NCI-H1092 treated with DMSO at 0.1 percent for 48 hours (cell line): ENCODE measurements around the gene TRMT2A.
"Not testable (repeated sequence)": the region's sequence is repeated elsewhere in the genome, so short reads cannot be mapped to it uniquely, and the experiment has no call there.

Source experiments
- DNase-seq: peaks from one replicate; lab custom pipeline; 2025; lab: John Stamatoyannopoulos, UW

Gene TRMT2A

DNA sequence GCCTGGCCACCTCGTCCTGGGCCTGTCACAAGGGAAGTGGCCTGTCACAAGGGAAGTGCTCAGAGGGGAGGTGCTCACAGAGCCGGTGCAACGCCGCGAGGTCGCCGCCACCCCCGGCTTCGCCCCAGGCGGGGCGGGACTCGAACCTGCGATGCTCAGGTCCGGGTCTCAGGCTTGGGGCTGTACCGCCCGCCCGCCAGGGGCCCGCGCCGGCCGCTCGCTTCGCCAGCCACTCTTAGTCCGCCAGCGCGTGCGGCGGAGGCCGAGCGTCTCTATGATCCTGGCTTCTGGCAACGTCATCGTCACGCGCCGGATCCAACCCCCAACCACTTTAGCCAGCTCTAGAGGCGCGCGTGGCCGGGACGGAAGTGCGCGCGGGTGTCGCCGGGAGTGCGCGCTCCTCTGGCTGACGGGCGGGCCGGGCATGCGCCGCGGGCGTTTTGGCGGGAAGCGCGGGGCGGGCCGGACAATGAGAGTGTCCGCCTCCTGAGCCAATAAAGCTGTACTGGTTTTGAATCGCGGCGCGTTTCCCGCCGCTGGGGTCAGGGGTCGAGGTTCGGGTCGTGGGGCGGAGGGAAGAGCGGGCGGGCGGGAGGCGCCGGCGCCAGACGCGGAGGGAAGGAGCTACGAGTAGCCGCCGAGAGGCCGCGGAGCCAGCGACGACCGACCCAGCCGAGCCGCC lies at the start of gene TRMT2A:
TRMT2A (minus strand) TSS at position 276 of the 682 bp plus-strand sequence. CDS start 320 bp downstream, outside the sequence.
- peak; percentile 98 for DNase-seq

DNA sequence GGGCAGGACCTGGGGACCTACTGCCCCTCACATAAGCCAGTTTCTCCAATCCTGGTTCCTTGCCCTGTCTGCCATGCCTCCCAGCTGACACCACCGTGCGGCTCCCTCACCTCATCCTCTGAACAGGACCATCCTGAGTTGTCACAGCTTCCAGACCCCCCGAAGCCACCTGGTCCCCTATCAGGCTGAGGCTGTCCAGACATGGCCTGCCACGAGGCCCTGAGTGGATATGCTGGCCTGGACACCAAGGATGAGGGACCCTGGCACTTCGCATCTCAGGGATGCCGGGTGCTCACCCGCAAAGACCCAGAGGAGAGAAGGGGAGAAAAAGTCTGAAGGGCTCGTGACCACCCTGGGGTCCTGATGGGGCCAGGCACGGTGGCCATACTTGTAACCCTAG lies 49.7 kb upstream of the TRMT2A start:
- DNase-seq: no peak

GRCh38 chr22:20165913-20166312 lies 48.9 kb upstream of the TRMT2A start:
- no peak for DNase-seq

DNA sequence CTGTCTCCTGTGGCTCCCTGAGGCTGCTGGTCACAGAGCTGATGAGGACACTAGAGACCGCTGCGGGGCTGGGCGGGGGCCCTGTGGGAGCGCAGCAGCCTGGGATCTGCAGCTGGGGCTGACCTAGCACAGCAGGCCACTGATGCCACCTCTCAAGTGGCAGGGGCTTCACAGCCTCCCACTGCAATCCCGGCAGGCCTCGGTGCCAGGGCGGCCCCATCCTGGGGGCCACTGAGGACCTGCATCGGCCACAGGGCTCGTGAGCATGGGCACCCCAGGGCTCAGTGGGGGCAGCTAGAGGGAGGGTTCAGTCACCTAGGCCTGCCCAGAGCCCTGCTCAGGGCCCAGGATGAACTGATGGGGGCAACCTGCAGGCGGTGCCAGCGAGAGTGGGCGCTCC lies 48.4 kb upstream of the TRMT2A start:
- DNase-seq: no peak

GRCh38 chr22:20164863-20165262 lies 47.8 kb upstream of the TRMT2A start:
- no peak for DNase-seq

GRCh38 chr22:20160041-20160440 lies 43.0 kb upstream of the TRMT2A start:
- no peak for DNase-seq

- DNase-seq: not testable (repeated sequence)
Measured at GRCh38 chr22:20159531-20159930, 42.5 kb upstream of the TRMT2A start.

DNA sequence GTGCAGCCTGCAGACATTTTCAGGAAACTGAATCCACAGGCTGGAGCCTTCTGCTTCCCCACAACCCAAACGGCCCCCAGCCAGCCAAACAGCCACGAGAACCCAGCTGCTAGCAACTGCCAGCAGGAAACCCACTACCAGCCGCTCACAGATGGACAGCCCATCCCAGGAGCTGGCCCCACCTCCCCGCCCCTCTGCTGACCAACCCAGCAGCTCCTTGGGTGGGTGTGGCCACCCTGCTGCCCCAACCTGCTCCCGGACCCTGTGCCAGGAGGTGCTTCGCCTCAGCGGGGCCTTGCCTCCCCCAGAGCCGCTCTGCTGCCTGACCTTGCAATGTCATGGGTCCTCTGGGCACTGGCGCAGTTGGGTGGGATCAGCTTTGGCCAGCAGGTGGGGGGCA lies 42.0 kb upstream of the TRMT2A start:
- no peak for DNase-seq

GRCh38 chr22:20158391-20159036 lies 41.5 kb upstream of the TRMT2A start:
- no peak for DNase-seq

GRCh38 chr22:20157430-20158183 lies 40.6 kb upstream of the TRMT2A start:
- DNase-seq: no peak

DNA sequence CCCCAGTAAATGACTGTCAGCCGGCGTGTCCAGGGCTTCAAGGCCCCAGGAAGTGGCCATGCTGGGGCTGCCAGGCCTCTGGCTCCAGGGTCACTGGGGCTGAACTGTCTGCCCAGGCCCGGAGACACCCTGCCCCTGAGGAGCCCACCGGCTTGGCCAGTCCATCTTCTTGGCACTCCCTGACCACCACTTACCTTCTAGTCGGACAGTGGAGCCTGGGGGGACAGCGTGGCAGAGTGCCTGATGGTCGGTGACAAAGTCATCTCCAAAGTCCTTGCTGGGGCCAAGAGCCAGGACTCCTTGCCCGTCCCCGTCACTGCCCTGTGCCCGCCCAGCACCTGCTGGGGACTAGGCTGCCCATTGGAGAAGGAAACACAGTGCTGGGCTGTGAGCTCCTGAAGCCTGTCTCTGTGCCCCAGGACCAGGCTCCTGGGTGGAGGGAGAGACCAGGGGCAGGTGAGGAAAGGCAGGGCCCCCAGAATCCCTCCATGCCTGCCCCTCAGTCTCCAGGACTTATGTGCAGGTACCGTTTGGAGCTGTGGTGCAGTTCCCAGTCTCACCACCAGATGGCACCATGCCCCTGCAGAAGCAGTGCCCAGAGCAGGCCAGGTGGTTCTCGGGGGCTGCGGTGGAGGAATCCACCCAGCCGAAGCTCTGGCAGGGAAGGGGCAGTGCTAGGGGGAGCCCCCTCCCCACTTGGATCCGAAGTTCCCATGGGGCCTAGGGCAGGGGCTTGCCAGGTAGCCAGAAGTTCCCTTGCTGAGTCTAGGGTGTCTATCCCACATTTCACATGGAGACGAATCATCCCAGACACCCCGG lies 39.8 kb upstream of the TRMT2A start:
- peak; percentile 63 for DNase-seq

DNA sequence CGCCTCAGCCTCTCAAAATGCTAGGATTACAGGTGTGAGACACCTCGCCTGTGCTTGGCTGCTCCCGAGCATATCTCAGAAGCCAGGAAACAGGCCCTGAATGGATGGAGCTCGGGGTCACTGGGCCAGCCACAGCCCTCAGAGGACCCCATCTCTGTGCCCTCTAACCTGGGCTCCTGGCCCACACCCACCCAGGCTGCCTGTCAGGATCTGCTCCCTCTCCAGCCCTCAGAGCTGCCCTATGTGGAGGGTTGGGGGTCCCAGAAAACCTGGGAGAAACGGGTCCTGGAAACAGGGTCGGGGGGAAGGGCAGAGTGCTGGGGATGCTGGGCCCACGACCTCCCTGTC lies 39.0 kb upstream of the TRMT2A start:
- no peak for DNase-seq

GRCh38 chr22:20155330-20156041 lies 38.5 kb upstream of the TRMT2A start:
- DNase-seq: peak; percentile 91

- DNase-seq: no peak
Measured at GRCh38 chr22:20154602-20155187, 37.7 kb upstream of the TRMT2A start.

DNA sequence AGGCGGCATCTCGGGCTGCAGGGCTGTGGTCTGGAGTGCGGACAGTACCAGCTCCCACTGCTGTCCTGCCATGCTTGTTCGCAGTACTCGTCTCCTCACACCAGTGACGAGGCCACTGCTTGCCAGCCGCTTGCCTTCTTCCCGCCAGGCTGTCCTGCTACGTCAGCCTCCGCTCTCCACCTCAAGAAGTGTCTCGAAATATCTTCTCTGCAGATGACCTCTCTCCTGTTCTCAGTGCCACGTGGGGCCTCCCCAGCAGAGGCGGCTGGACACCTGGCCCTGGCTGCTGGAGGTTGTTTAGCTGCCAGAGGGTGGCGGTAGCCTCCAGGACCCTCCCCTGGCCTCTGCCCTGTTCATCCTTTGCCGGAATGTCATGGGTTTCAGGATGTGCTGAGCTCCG lies 36.9 kb upstream of the TRMT2A start:
- DNase-seq: no peak

GRCh38 chr22:20152464-20152890 lies 35.5 kb upstream of the TRMT2A start:
- DNase-seq: no peak

DNA sequence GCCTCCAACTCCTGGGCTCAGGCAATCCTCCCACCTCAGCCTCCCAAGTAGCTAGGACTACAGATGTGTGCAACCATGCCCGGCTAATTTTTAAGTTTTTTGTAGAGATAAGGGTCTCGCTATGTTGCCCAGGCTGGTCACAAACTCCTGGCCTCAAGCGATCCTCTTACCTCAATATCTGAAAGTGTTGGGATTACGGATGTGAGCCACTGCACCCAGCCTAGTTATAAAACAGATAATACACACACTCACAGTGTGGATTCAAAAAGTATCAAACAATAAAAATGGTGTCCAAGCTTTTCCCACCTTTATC lies 34.2 kb upstream of the TRMT2A start:
- no peak for DNase-seq

DNA sequence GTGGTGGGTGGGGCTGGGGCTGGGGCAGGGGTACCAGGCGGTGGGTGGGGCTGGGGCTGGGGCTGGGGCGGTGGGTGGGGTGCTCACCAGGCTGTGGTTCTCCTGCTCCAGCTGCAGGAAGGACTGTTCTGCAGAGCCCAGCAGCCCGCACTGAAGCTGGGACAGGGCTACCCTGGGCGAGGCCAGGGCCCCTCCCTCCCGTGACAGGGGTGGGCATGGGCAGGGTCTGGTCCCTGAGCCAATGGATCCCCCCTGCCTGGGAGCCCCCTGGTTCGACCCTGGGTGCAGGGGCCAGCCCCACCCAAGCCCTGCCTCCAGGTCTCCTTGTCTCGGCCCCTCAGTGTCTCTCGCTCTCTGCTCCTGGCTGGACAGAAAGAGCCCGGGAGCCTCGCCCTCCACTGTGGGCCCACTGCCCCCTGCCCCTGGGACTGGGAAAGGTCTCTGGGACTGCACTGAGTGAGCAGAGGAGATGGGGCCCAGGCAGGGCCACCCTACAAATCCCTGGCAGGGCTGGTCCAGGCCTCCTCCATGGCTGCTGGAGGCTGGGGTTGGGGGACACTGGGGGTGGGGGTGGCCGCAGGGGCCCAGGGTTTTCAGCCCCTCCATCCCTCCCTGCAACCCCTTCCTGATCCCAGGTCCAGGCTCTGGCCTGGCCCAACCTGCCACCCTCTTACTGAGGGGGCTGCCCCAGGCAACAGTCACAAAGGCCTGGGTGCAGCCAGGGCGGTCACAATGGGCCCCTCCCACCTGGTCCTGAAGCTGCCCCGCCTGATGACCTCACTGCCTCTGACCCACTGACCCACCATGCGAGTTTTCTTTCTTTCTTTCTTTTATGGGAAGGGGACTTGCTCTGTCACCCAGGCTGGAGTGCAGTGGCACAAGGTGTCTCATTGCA lies 33.6 kb upstream of the TRMT2A start, which contains the start of gene CCDC188:
CCDC188 (minus strand) TSS at position 675 of the 895 bp plus-strand sequence; CDS start at position 606, 69 bp downstream.
- no peak for DNase-seq

DNA sequence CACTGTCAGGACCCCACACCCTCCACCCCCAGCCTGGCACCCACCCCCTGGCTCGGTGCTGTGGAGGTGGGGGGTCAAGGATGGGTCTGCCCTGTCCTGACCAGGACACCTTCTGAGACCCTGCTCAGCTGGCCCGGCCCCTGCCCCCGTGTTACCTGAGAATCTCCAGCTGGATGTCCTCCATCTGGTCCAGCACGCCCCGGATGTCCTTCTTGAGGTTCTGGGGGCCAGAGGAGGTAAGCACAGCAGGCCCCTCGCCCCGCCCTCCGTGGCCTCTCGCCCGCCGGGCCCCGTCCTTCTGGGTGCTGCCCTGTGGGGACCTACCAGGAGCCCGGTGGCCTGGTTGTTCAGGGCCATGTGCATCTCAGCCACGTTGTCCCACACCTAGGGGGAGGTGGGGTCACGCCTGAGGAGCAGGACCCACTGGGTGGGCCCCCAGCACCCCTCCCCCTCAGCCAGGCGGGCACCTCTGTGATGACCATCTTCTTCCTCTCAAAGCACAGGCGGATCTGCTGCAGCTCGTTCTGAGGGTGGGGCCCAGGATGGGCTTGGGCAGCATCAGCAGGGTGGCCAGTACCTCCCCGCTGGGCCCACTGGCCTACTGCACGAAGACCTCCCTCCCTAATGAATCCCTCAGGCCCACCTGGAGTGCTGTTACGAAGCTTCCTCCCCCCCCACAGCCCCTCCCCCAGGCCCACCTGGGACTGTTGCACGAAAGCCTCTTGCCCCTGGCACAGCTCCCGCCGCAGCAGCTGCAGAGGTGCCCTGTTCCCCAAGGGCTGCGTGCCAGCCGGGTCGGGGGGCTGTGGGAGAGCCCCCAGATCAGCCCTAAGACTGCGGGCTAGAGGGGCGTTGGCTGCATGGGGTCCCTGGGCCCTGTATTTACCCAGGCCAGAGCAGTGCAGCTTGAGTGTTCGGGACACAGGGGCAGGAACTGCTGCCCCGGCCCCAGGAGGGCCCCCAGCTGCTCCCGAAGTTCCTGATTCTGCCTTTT lies 32.5 kb upstream of the TRMT2A start:
- DNase-seq: no peak
